ENCODE measurements around the gene SOX1.

- TF ChIP-seq CTCF (IDR thresholded peaks at IDR 0.05) (no peak), POLR2A (IDR thresholded peaks at IDR 0.05) (no peak)
Observed at GRCh38 chr13:112119192-112120030, 52.5 kb downstream of the SOX1 start.
